ENCODE data around the gene DCTN3.

GRCh38 chr9:34590381-34591247, 29.7 kb downstream of the DCTN3 start:
- TF ChIP-seq, protein P1, sequence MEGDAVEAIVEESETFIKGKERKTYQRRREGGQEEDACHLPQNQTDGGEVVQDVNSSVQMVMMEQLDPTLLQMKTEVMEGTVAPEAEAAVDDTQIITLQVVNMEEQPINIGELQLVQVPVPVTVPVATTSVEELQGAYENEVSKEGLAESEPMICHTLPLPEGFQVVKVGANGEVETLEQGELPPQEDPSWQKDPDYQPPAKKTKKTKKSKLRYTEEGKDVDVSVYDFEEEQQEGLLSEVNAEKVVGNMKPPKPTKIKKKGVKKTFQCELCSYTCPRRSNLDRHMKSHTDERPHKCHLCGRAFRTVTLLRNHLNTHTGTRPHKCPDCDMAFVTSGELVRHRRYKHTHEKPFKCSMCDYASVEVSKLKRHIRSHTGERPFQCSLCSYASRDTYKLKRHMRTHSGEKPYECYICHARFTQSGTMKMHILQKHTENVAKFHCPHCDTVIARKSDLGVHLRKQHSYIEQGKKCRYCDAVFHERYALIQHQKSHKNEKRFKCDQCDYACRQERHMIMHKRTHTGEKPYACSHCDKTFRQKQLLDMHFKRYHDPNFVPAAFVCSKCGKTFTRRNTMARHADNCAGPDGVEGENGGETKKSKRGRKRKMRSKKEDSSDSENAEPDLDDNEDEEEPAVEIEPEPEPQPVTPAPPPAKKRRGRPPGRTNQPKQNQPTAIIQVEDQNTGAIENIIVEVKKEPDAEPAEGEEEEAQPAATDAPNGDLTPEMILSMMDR (IDR thresholded peaks at IDR 0.05; ENCODE audit: insufficient read depth, low read depth, low read length) = no peak
- no peak for TF ChIP-seq EZH2 (IDR thresholded peaks at IDR 0.05; ENCODE audit: insufficient read depth, low read length)

All from astrocyte (in vitro differentiated cells and primary cell).